ENCODE data around the gene GDF15. TPM values are rescaled to one million over a fixed set of nuclear protein-coding genes. Genes with fewer than 3 reads are reported as not detected.
"Not testable (repeated sequence)": the region's sequence is repeated elsewhere in the genome, so short reads cannot be mapped to it uniquely, and the experiment has no call there.

GDF15 gene
- total and polyA plus RNA-seq, 2 experiments from 2014 or later: 12.6 to 19.8 TPM

DNA sequence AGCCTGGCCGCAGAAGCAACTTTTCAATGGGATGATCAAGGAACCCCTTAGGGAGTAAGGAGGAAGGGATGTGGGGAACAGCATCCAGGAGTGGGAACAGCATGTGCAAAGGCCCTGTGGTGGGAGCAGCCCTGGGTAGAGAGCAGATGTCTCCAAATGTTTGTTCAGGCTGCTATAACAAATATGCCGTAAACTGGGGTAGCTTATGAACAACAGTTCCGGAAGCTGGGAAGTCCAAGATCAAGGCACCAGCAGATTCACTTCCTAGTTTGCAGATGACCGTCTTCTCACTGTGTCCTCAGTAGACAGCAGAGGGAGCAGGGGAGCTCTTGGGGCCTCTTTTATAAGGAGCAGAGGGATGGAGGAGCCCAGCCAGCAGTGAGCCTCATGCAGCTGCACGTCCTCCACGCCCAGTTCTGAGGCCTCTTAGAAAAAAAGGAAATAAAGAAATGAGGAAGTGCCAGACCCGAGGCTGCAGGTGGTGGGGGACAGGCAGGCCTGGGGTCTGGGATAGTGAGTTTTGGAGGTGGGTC is 15.7 kb downstream of the GDF15 start:
- Histone ChIP-seq H3K79me2 (replicated peaks; ENCODE audit: insufficient read depth) (no peaks in the 10 kb centered on the region), H3K27me3 (ENCODE audit: insufficient read depth) (0 out of 2 replicates have a peak, but pooled peaks cover 4% of the 10 kb centered on the region), H4K20me1 (replicated peaks; ENCODE audit: insufficient read depth) (no peaks in the 10 kb centered on the region), H3K4me1 (ENCODE audit: insufficient read depth) (peaks cover 2% of the 10 kb centered on the region; the same call in 1 of the 2 replicates), H3K4me2 (no peak overlapping the region), H3K36me3 (ENCODE audit: insufficient read depth) (no peaks in the 10 kb centered on the region), H3K4me3 (no peak overlapping the region), H3F3A (replicated peaks; ENCODE audit: low read depth) (no peaks in the 10 kb centered on the region), H2AFZ (no peak overlapping the region), H3K27ac (ENCODE audit: low read depth) (no peak overlapping the region), H3K9me2 (ENCODE audit: insufficient read depth) (no peaks in the 10 kb centered on the region)
- H3K9me3 Mint-ChIP-seq: no peaks in the 10 kb centered on the region
- DNase-seq (ENCODE audit: low spot score): peak; percentile 81
- TF ChIP-seq CTCF (conservative IDR thresholded peaks at IDR 0.05; ENCODE audit: low read depth in 2 of 2) (peak; percentile 43 to 55), EZH2 (IDR thresholded peaks at IDR 0.05; ENCODE audit: low read depth, unreplicated experiment) (no peak)
- H3K36me3 Mint-ChIP-seq (ENCODE audit: low read depth): no peaks in the 10 kb centered on the region
- ATAC-seq: peak; percentile 81
- H3K27ac Mint-ChIP-seq: no peak overlapping the region
- peaks cover 7% of the 10 kb centered on the region for H3K27me3 Mint-ChIP-seq (ENCODE audit: insufficient read depth, low read depth, poor library complexity)
- no peak overlapping the region for H3K4me3 Mint-ChIP-seq
- peaks cover 3% of the 10 kb centered on the region; the same call in 2 of the 3 replicates for H3K4me1 Mint-ChIP-seq

DNA sequence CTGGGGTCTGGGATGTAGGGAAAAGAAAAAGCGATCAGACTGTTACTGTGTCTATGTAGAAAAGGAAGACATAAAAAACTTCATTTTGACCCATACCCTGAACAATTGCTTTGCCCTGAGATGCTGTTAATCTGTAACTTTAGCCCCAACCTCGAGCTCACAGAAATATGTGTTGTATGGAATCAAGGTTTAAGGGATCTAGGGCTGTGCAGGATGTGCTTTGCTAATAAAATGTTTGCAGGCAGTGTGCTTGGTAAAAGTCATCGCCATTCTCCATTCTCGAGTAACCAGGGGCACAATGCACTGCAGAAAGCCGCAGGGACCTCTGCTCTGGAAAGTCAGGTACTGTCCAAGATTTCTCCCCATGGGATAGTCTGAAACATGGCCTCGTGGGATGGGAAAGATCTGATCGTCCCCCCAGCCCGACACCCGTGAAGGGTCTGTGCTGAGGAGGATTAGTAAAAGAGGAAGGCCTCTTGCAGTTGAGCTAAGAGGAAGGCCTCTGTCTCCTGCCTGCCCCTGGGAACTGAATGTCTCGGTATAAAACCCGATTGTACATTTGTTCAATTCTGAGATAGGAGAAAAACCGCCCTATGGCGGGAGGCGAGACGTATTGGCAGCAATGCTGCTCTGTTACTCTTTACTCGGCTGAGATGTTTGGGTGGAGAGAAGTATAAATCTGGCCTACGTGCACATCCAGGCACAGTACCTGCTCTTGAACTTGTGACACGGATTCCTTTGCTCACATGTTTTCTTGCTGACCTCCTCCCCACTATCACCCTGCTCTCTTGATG is 16.7 kb downstream of the GDF15 start:
- not testable (repeated sequence) for H3K36me3 Mint-ChIP-seq (ENCODE audit: low read depth); H3K4me2 ChIP-seq; ATAC-seq; H3K4me3 Mint-ChIP-seq; H3K4me1 Mint-ChIP-seq; DNase-seq (ENCODE audit: low spot score); H3K27me3 Mint-ChIP-seq (ENCODE audit: insufficient read depth, low read depth, poor library complexity); H3K27ac Mint-ChIP-seq; H2AFZ ChIP-seq; H3K9me3 Mint-ChIP-seq; H3K4me1 ChIP-seq (ENCODE audit: insufficient read depth); H3F3A ChIP-seq (replicated peaks; ENCODE audit: low read depth); H3K79me2 ChIP-seq (replicated peaks; ENCODE audit: insufficient read depth); H3K27ac ChIP-seq (ENCODE audit: low read depth); H3K27me3 ChIP-seq (ENCODE audit: insufficient read depth); H3K4me3 ChIP-seq; H3K9me2 ChIP-seq (ENCODE audit: insufficient read depth); H3K36me3 ChIP-seq (ENCODE audit: insufficient read depth); H4K20me1 ChIP-seq (replicated peaks; ENCODE audit: insufficient read depth)

- not testable (repeated sequence) for H3K9me2 ChIP-seq (ENCODE audit: insufficient read depth); H3K36me3 Mint-ChIP-seq (ENCODE audit: low read depth); H3K9me3 Mint-ChIP-seq; H3K4me2 ChIP-seq; H3K27me3 Mint-ChIP-seq (ENCODE audit: insufficient read depth, low read depth, poor library complexity); H3K79me2 ChIP-seq (replicated peaks; ENCODE audit: insufficient read depth); ATAC-seq; H3K27me3 ChIP-seq (ENCODE audit: insufficient read depth); H3K27ac ChIP-seq (ENCODE audit: low read depth); H3K4me1 Mint-ChIP-seq; H3K4me3 ChIP-seq; H3K36me3 ChIP-seq (ENCODE audit: insufficient read depth); DNase-seq (ENCODE audit: low spot score); H2AFZ ChIP-seq; H3F3A ChIP-seq (replicated peaks; ENCODE audit: low read depth); H3K27ac Mint-ChIP-seq; H4K20me1 ChIP-seq (replicated peaks; ENCODE audit: insufficient read depth); H3K4me1 ChIP-seq (ENCODE audit: insufficient read depth); H3K4me3 Mint-ChIP-seq
These were observed 19.8 kb downstream of the GDF15 start for GRCh38 chr19:18405754-18406153.

Measured in GM23338 (cell line).